ENCODE results near the gene RPL27A.

The RPL27A gene

DNA sequence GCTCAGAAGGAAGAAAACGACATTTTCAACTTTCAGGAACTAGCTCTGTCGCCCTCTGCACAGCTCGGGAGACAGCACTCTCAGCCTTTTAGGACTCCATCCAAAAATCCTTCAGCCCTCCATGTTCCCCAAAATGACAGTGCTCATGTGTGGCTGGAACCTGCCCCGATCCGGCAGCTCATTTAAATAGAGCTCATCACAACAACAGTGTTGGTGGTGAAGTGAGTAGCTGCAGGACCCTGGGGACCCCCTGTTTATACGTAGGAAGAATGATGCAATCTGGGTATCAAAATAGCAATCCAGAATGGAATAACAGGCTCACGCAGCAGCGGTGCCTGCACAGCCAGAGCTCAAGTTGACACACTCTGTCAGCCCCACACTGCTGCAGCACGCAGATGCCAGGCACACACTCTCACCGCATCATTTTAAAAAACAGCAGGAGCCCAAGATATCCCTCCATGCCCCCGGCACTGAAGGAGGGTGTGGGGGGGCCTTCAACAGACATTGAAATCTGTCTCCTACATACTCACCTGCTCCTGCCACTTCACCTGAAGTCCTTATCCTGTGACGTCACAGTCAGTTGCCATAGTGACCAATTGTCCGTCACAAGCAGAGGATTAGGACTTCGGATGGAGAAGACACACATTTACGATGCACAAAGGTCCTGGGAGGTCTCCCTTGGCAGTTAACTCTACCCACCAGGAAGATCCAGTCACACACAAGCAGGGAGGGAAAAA, 24.1 kb upstream of the RPL27A start:
- TF ChIP-seq, protein P1, sequence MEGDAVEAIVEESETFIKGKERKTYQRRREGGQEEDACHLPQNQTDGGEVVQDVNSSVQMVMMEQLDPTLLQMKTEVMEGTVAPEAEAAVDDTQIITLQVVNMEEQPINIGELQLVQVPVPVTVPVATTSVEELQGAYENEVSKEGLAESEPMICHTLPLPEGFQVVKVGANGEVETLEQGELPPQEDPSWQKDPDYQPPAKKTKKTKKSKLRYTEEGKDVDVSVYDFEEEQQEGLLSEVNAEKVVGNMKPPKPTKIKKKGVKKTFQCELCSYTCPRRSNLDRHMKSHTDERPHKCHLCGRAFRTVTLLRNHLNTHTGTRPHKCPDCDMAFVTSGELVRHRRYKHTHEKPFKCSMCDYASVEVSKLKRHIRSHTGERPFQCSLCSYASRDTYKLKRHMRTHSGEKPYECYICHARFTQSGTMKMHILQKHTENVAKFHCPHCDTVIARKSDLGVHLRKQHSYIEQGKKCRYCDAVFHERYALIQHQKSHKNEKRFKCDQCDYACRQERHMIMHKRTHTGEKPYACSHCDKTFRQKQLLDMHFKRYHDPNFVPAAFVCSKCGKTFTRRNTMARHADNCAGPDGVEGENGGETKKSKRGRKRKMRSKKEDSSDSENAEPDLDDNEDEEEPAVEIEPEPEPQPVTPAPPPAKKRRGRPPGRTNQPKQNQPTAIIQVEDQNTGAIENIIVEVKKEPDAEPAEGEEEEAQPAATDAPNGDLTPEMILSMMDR (IDR thresholded peaks at IDR 0.05), result no peak

DNA sequence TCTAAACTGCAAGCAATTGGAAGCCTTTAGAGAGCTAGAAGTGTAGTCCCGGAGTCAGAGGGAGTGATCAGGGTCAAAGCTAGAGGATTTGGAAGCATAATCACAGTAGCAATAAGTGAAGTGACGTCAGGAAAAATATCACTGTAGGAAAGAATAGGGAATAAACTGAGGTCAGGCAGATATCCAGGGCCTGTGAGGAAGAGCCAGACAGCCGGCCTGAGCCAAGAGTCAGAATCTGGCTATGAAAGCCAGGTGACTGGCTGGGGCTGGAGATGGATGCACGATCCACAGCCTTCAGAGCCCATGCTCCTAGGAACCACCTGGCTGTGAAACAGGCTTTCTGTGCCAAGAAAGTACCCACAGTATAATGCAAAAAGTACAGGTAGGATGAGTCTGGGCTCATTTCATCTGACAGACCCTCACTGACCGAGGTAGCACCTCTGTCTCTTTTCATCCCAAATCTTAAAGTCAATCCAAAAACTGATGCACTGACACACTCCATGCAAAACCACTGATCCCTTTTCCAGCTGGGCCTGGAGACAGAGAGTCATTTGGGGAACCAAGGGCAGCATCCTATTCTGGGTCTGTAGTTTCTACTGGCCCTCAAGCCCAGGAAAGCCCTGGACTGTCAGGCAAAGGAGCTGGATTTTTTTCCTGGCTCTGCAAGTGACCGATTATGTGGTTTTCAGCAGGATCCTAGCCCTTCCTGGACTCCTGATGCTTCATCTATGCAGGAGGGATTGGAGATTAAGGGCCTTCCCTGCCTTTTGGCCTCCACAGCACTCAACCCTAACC, 21.4 kb upstream of the RPL27A start:
- TF ChIP-seq, protein P1 (IDR thresholded peaks at IDR 0.05), result no peak

DNA sequence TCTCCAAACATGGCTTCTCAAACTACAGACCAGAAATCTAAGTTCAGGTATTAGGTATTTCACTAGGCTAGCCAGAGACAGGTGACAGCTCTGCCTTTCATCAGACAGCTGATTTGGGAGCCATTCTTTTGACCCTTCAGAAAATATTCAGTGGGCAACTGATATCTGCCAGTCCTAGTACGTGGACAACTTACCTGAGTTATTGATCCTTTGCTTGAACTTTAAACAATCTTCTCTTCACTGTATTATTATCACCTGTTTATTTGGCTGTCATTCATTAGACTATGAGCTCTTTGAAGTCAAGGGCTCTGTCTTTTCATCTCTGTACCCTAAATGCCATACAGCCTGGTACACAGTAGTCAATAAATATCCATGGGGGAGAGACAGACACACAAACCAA, 17.4 kb upstream of the RPL27A start:
- TF ChIP-seq, protein P1 (IDR thresholded peaks at IDR 0.05), result no peak

DNA sequence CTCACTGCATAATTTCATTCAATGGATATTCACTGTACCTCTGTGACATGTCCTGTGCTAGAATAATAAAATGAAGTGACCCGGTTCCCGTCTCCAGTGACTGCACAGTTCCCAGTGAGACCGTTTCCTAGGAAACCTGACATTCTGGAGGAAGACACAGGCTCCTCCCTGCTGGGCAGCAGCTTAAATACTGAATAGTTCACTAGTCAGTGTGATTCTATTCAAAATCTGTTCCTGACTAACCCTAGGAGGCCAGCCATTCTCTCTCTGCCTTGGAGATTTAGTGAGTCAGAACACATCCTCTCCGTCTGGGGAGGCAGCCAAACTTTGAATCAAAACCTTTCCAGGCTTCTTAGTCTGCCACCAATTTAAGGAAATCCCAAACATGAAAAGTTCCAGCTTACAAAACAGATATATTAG, 11.4 kb upstream of the RPL27A start:
- TF ChIP-seq, protein P1 (IDR thresholded peaks at IDR 0.05), result no peak

DNA sequence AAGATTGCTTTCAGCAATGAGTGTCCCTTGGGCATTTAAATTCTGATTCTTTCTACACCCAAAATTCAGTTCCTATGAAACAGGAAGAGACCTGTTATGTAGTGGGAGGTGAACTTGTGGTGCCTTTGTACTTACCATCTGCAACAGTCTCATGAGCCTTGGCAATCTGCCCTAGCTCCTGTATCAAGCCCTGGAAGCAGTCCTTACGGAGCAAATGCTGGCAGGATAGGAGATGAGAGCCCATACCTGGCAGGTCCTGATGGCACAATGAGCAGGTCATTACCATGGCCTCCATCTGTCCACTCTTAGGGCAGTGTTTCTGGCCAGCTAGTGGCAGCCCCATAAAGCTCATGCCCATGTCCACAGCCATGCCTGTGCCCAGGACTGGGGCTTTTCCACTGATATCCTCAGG, 10.9 kb upstream of the RPL27A start:
- TF ChIP-seq, protein P1 (IDR thresholded peaks at IDR 0.05), result no peak

DNA sequence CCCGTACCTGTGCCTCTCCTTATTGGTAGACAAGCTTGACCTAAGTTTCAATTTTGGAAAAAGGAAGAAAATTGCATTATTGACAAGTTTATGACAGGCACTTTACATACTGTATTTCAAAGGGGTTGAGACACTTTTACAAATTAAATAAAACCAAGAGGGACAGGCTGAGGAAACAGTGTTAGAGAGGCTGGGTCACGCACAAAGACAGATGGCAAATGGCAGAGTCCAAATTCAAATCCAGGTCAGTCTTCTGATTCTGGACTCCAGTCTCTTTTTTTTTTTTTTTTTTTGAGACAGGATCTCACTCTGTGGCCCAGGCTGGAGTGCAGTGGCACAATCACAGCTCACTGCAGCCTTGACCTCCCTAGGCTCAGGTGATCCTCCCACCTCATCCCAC, 10.2 kb upstream of the RPL27A start:
- TF ChIP-seq, protein P1 (IDR thresholded peaks at IDR 0.05), result no peak

DNA sequence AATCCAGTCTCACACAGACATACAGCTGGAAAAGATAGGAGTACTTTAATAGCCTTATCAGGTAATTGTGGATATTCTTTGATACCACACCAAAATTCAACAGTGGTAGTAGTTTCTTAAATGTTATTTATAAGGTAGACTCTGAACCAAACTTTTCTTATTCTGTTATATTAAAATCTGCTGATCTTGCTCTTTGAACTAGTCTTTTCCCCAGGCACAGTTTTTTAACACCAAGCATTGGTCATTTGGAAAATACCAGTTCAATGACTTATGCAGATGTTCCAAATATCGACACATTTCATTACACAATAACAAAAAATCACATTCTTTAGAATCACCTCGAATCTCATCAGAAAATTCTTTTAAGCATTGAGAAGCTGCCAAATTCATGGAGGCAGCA, 7.7 kb upstream of the RPL27A start:
- TF ChIP-seq, protein P1 (IDR thresholded peaks at IDR 0.05), result no peak

All from LNCAP (cell line).